Sigmoid colon (tissue), 3 donors: ENCODE data around the gene OTOP3.

Source experiments
- CTCF ChIP-seq, 4 experiments: fragments of 450-650 bp in 3 of 4; fragments of 200-600 bp in 1 of 4; IDR thresholded peaks; one replicate each; pipeline ENCODE4 v1.5.1; 2016 to 2019; ENCODE audit warnings: antibody characterized with exemption in 4 of 4, mild to moderate bottlenecking in 3 of 4, moderate library complexity in 2 of 4
- POLR2A ChIP-seq, 2 donors: fragments of 450-650 bp; IDR thresholded peaks; one replicate each; pipeline ENCODE4 v1.6.1; 2016; ENCODE audit warnings: antibody characterized with exemption in 2 of 2, mild to moderate bottlenecking in 2 of 2, moderate library complexity in 2 of 2

GRCh38 chr17:74956093-74956492 lies 20.4 kb downstream of the OTOP3 start:
- TF ChIP-seq POLR2A (IDR thresholded peaks at IDR 0.05) = no peak
- no peak for TF ChIP-seq CTCF (IDR thresholded peaks at IDR 0.05)
